Measurements from ENCODE around the gene CUTA. TPM values are rescaled to one million over a fixed set of nuclear protein-coding genes. Genes with fewer than 3 reads are reported as not detected.

CUTA gene
- polyA plus RNA-seq, 1 of the 3 experiments (the other 2 are of a cell fraction) = 444 TPM

GRCh38 chr6:33466075-33466735 lies 48.3 kb upstream of the CUTA start:
- POLR2A ChIA-PET = no interaction called here
- Histone ChIP-seq H3K9me3 (no peaks in the 10 kb centered on the region), H3K4me2 (no peak overlapping the region), H3F3A (replicated peaks; ENCODE audit: insufficient read depth) (no peaks in the 10 kb centered on the region), H3K9ac (no peak overlapping the region), H3K36me3 (replicated peaks in 1 of 2; ENCODE audit: control insufficient read depth in 1 of 2, insufficient read depth in 2 of 2, low read length in 1 of 2) (no peaks in the 10 kb centered on the region), H3K4me3 (ENCODE audit: low read depth in 2 of 2, low read length in 1 of 2) (no peak overlapping the region), H3K27ac (ENCODE audit: low read depth in 2 of 2, low read length in 1 of 2) (no peak overlapping the region), H3K9me2 (no peaks in the 10 kb centered on the region), H3K27me3 (ENCODE audit: insufficient read depth) (no peaks in the 10 kb centered on the region), H4K20me1 (ENCODE audit: insufficient read depth) (no peaks in the 10 kb centered on the region), H3K79me2 (ENCODE audit: insufficient read depth) (no peaks in the 10 kb centered on the region), H2AFZ (ENCODE audit: low read depth) (no peak overlapping the region), H3K4me1 (ENCODE audit: control insufficient read depth in 1 of 2, insufficient read depth in 2 of 2, low read depth in 1 of 2, low read length in 1 of 2) (no peaks in the 10 kb centered on the region)
- DNase-seq = no peak
- no peak for TF ChIP-seq NFIC (IDR thresholded peaks at IDR 0.05; ENCODE audit: borderline replicate concordance)
- no peak for TF ChIP-seq MXI1 (IDR thresholded peaks at IDR 0.05; ENCODE audit: low read depth, low read length)
- no peak for TF ChIP-seq RFX5 (IDR thresholded peaks at IDR 0.05; ENCODE audit: low read length)
- TF ChIP-seq YY1 (IDR thresholded peaks at IDR 0.05; ENCODE audit: low read depth) = no peak
- TF ChIP-seq, protein P1, sequence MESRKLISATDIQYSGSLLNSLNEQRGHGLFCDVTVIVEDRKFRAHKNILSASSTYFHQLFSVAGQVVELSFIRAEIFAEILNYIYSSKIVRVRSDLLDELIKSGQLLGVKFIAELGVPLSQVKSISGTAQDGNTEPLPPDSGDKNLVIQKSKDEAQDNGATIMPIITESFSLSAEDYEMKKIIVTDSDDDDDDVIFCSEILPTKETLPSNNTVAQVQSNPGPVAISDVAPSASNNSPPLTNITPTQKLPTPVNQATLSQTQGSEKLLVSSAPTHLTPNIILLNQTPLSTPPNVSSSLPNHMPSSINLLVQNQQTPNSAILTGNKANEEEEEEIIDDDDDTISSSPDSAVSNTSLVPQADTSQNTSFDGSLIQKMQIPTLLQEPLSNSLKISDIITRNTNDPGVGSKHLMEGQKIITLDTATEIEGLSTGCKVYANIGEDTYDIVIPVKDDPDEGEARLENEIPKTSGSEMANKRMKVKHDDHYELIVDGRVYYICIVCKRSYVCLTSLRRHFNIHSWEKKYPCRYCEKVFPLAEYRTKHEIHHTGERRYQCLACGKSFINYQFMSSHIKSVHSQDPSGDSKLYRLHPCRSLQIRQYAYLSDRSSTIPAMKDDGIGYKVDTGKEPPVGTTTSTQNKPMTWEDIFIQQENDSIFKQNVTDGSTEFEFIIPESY (IDR thresholded peaks at IDR 0.05; ENCODE audit: borderline replicate concordance, low read depth) = no peak
- no peak for TF ChIP-seq TCF12 (IDR thresholded peaks at IDR 0.05)
- no peak for TF ChIP-seq FOXM1 (IDR thresholded peaks at IDR 0.05; ENCODE audit: low read depth)
- TF ChIP-seq PBX3 (IDR thresholded peaks at IDR 0.05) = no peak
- no peak for TF ChIP-seq ELF1 (IDR thresholded peaks at IDR 0.05)
- TF ChIP-seq EP300 (IDR thresholded peaks at IDR 0.05; ENCODE audit: borderline replicate concordance in 1 of 2, low read depth in 1 of 2, low read length in 1 of 2) = no peak
- TF ChIP-seq, protein P2, sequence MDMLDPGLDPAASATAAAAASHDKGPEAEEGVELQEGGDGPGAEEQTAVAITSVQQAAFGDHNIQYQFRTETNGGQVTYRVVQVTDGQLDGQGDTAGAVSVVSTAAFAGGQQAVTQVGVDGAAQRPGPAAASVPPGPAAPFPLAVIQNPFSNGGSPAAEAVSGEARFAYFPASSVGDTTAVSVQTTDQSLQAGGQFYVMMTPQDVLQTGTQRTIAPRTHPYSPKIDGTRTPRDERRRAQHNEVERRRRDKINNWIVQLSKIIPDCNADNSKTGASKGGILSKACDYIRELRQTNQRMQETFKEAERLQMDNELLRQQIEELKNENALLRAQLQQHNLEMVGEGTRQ (IDR thresholded peaks at IDR 0.05; ENCODE audit: borderline replicate concordance, low read depth, low read length) = no peak
- no peak for TF ChIP-seq RXRA (IDR thresholded peaks at IDR 0.05; ENCODE audit: borderline replicate concordance, low read depth)
- WGBS (ENCODE audit: low lambda C conversion rate) = 74% methylated on average over 3 of the region's 4 CpGs
- CTCF ChIA-PET = no interaction called here

GRCh38 chr6:33459226-33459625 lies 41.3 kb upstream of the CUTA start:
- no peaks in the 10 kb centered on the region for H3K9me3 ChIP-seq
- no peak overlapping the region for H3K4me3 ChIP-seq (ENCODE audit: low read depth in 2 of 2, low read length in 1 of 2)
- no peaks in the 10 kb centered on the region for H4K20me1 ChIP-seq (ENCODE audit: insufficient read depth)
- no peak overlapping the region for H3K27ac ChIP-seq (ENCODE audit: low read depth in 2 of 2, low read length in 1 of 2)
- H3K27me3 ChIP-seq (ENCODE audit: insufficient read depth) = no peaks in the 10 kb centered on the region
- H3K79me2 ChIP-seq (ENCODE audit: insufficient read depth) = peaks cover 18% of the 10 kb centered on the region
- ChIA-PET POLR2A (no interaction called here), CTCF (interaction anchor here (0.7 to 1.0 kb wide), 2 partner anchors 16 to 33 kb away, joined by 3 to 5 read pairs; no protein-coding TSS in a partner anchor)
- peaks cover 0 to 10% of the 10 kb centered on the region in 2 experiments; a peak in 1 of 4 replicates for H3K4me1 ChIP-seq (ENCODE audit: control insufficient read depth in 1 of 2, insufficient read depth in 2 of 2, low read depth in 1 of 2, low read length in 1 of 2)
- no peak overlapping the region for H3K9ac ChIP-seq
- TF ChIP-seq RFX5 (IDR thresholded peaks at IDR 0.05; ENCODE audit: low read length) = no peak
- H3K4me2 ChIP-seq = no peak overlapping the region
- H2AFZ ChIP-seq (ENCODE audit: low read depth) = no peak overlapping the region
- H3K9me2 ChIP-seq = no peaks in the 10 kb centered on the region
- no peaks in the 10 kb centered on the region for H3F3A ChIP-seq (replicated peaks; ENCODE audit: insufficient read depth)
- DNase-seq = no peak
- 100% methylated on average over 1 of the region's 2 CpGs for WGBS (ENCODE audit: low lambda C conversion rate)
- peaks cover 10 to 20% of the 10 kb centered on the region in 2 experiments for H3K36me3 ChIP-seq (replicated peaks in 1 of 2; ENCODE audit: control insufficient read depth in 1 of 2, insufficient read depth in 2 of 2, low read length in 1 of 2)

Measured in SK-N-SH (cell line).